ENCODE measurements around the gene NR2F2. TPM values are rescaled to one million over a fixed set of nuclear protein-coding genes. Genes with fewer than 3 reads are reported as not detected.

NR2F2 gene
- total RNA-seq, 6 donors from 2014 or later, result 10.8 to 64.7 (median 30.1) TPM

DNA sequence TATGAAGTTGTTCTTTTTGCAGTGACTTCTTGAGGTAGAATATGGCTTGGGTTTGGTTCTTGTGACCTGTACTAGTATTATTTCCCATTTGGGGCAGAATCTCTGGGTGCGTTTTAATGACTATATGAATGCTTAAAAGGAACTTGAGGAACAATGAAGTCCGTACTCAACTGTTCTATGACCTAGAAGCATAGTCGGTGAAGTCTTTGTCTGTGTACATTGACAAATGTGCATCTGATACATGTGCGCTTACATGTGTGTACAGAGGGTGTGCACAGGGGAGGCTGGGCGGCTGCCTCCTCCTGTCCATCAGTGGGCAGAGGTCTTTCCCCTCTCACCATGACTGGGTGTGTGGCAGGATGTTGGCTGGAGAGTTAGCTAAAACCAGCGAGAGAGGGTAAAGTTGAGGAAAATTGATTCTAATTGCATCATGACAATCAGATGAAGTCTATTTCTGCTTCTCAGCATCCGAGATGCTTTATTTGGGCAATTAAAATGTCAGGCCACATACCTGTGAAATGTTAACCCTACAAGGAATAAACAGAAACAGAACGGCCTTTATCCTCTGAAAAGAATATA, 1.0 kb upstream of the NR2F2 start:
- H3K27me3 ChIP-seq, result peaks cover 0 to 8% (median 6%) of the 10 kb centered on the region in 4 donors
- H3K9me3 ChIP-seq, result no peaks in the 10 kb centered on the region
- H3K36me3 ChIP-seq, result peaks cover 0 to 6% (median 0%) of the 10 kb centered on the region in 4 donors
- H3K4me3 ChIP-seq, result peak overlapping the region in 3 of 4 donors; percentile 62 to 78 (median 67)
- DNase-seq, result no peak
- peak overlapping the region; percentile 73 to 93 (median 88) for H3K27ac ChIP-seq
- 37 to 43% methylated on average over 8 of the region's 8 CpGs for WGBS, 2 donors
- ATAC-seq (ENCODE audit: low FRiP score in 2 of 2), result no peak
- TF ChIP-seq POLR2AphosphoS5 (IDR thresholded peaks at IDR 0.05), result no peak
- no peak for TF ChIP-seq EP300 (IDR thresholded peaks at IDR 0.05)
- no peak for TF ChIP-seq POLR2A (IDR thresholded peaks at IDR 0.05)
- TF ChIP-seq, protein P1, sequence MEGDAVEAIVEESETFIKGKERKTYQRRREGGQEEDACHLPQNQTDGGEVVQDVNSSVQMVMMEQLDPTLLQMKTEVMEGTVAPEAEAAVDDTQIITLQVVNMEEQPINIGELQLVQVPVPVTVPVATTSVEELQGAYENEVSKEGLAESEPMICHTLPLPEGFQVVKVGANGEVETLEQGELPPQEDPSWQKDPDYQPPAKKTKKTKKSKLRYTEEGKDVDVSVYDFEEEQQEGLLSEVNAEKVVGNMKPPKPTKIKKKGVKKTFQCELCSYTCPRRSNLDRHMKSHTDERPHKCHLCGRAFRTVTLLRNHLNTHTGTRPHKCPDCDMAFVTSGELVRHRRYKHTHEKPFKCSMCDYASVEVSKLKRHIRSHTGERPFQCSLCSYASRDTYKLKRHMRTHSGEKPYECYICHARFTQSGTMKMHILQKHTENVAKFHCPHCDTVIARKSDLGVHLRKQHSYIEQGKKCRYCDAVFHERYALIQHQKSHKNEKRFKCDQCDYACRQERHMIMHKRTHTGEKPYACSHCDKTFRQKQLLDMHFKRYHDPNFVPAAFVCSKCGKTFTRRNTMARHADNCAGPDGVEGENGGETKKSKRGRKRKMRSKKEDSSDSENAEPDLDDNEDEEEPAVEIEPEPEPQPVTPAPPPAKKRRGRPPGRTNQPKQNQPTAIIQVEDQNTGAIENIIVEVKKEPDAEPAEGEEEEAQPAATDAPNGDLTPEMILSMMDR (IDR thresholded peaks at IDR 0.05), result no peak
- peaks cover 4 to 23% (median 9%) of the 10 kb centered on the region in 4 donors for H3K4me1 ChIP-seq

DNA sequence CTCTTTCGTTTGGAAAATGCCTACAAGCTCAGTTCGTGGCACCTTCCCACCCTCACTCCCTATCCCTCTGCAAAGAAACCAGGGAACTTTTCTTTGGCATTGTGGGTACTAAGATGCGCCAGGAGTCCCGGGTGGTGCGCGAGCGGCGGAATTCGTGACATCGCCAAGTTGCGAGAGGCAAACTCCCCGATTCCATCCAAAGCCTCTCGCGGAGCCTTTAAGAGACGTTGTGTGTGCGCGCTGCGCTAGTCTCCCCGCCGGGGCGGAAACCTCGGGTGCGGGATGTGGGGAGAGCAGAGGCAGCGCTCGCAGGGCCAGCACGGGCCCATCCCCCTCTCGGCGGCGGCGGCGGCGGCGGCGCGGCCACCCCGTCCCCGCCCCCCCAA, 443 bp upstream of the NR2F2 start:
- peak in 1 of 2 donors; percentile 16 for ATAC-seq (ENCODE audit: low FRiP score in 2 of 2)
- Histone ChIP-seq H3K4me3 (peak overlapping the region; percentile 58 to 78 (median 64)), H3K36me3 (peaks cover 0 to 12% (median 0%) of the 10 kb centered on the region in 4 donors), H3K4me1 (peaks cover 8 to 28% (median 11%) of the 10 kb centered on the region in 4 donors), H3K27ac (peak overlapping the region; percentile 73 to 93 (median 88)), H3K27me3 (peaks cover 0 to 8% (median 6%) of the 10 kb centered on the region in 4 donors), H3K9me3 (no peaks in the 10 kb centered on the region)
- DNase-seq, result no peak
- TF ChIP-seq POLR2A (IDR thresholded peaks at IDR 0.05) (no peak), POLR2AphosphoS5 (IDR thresholded peaks at IDR 0.05) (no peak), EP300 (IDR thresholded peaks at IDR 0.05) (no peak)
- TF ChIP-seq, protein P1 (IDR thresholded peaks at IDR 0.05), result no peak
- 2 to 5% methylated on average over 24 to 28 of the region's 37 CpGs for WGBS, 2 donors

DNA sequence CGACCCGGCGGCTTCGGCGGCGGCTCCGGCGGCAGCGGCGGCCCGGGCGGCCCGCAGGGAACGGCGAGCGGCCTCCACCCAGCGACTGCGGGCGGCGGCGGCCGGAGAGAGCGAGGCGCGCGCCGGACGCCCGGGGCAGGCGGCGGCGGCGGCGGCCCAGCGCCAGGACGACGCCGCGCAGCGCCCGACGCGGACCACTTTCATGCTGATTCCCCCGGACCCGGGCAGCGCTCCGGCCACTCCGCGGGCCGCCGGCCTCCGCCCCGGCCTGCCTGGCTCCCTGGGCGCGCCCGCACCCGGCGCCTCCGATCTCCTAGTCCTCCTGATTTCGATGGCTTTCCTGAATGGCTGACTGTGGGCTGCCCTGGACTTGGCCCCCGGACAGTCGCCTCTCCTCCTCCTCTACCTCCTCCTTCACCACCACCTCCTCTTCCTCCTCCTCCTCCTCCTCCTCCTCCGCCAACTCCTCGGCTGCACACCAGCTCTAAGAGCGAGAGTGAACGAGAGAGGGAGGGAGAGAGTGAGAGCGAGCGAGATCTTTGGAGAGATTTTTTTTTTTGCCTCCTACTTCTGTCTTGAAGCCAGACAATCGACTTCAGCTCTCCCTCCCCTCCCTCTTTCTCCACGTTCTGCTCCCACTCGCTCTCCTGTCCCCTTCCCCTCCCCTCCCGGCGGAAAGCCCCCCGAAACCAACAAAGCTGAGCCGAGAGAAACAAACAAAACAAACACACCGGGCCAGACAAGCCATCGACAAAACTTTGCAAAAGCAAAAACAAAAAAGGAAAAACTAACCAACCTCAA, 844 bp downstream of the NR2F2 start:
- H3K27ac ChIP-seq, result peak overlapping the region; percentile 89 to 94 (median 94)
- H3K27me3 ChIP-seq, result peaks cover 0 to 8% (median 4%) of the 10 kb centered on the region in 4 donors
- TF ChIP-seq POLR2AphosphoS5 (IDR thresholded peaks at IDR 0.05), result no peak
- TF ChIP-seq, protein P1 (IDR thresholded peaks at IDR 0.05), result no peak
- no peak for TF ChIP-seq POLR2A (IDR thresholded peaks at IDR 0.05)
- TF ChIP-seq EP300 (IDR thresholded peaks at IDR 0.05), result no peak
- peak in 1 of 2 donors; percentile 7 for ATAC-seq (ENCODE audit: low FRiP score in 2 of 2)
- H3K4me1 ChIP-seq, result peaks cover 8 to 36% (median 17%) of the 10 kb centered on the region in 4 donors
- WGBS, 2 donors, result 1 to 4% methylated on average over 44 to 48 of the region's 77 CpGs
- peak in 1 of 2 donors; percentile 90 for DNase-seq
- peaks cover 0 to 23% (median 0%) of the 10 kb centered on the region in 4 donors for H3K36me3 ChIP-seq
- H3K9me3 ChIP-seq, result no peaks in the 10 kb centered on the region
- H3K4me3 ChIP-seq, result peak overlapping the region; percentile 62 to 78 (median 66)

DNA sequence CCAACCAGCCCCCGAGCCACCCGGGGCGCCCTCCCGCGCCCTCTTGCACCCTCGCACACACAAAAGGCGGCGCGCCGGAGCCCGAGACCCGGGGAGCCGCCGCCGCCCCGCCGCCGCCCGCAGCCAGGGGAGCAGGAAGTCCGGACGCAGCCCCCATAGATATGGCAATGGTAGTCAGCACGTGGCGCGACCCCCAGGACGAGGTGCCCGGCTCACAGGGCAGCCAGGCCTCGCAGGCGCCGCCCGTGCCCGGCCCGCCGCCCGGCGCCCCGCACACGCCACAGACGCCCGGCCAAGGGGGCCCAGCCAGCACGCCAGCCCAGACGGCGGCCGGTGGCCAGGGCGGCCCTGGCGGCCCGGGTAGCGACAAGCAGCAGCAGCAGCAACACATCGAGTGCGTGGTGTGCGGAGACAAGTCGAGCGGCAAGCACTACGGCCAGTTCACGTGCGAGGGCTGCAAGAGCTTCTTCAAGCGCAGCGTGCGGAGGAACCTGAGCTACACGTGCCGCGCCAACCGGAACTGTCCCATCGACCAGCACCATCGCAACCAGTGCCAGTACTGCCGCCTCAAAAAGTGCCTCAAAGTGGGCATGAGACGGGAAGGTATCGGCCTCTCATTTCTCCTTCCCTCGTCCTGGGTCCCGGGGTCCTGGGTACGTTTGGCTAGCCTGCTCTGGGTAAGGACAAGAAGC, 1.6 kb downstream of the NR2F2 start:
- Histone ChIP-seq H3K4me1 (peaks cover 4 to 29% (median 17%) of the 10 kb centered on the region in 4 donors), H3K36me3 (peaks cover 0 to 25% (median 0%) of the 10 kb centered on the region in 4 donors), H3K27me3 (peaks cover 0 to 8% (median 2%) of the 10 kb centered on the region in 4 donors), H3K4me3 (peak overlapping the region; percentile 62 to 78 (median 66)), H3K9me3 (no peaks in the 10 kb centered on the region), H3K27ac (peak overlapping the region; percentile 89 to 94 (median 94))
- DNase-seq (peak; percentile 62 to 87), ATAC-seq (ENCODE audit: low FRiP score in 2 of 2) (peak in 1 of 2 donors; percentile 10)
- WGBS, 2 donors, result 3 to 6% methylated on average over 7 to 28 of the region's 70 CpGs
- TF ChIP-seq POLR2AphosphoS5 (IDR thresholded peaks at IDR 0.05) (peak; percentile 16 to 31), EP300 (IDR thresholded peaks at IDR 0.05) (no peak), POLR2A (IDR thresholded peaks at IDR 0.05) (peak in 1 of 4 donors; percentile 31)
- TF ChIP-seq, protein P1 (IDR thresholded peaks at IDR 0.05), result no peak
